Mucosa of rectum (tissue), 2 donors: Measurements from ENCODE around the gene TEC.

Experiments used
- H3K27ac ChIP-seq, 2 donors: one replicate each; pipeline ENCODE4 v1.7.0; 2013; ENCODE audit warnings: inconsistent platforms in 2 of 2, low read depth in 2 of 2, low read length in 2 of 2
- H3K27me3 ChIP-seq, 2 donors: one replicate each; pipeline ENCODE4 v1.7.0; 2013; ENCODE audit warnings: low read length in 2 of 2; ENCODE audit not compliant: control insufficient read depth in 2 of 2, insufficient read depth in 2 of 2
- H3K36me3 ChIP-seq, 2 donors: one replicate each; pipeline ENCODE4 v1.7.0; 2013; ENCODE audit warnings: low read length in 2 of 2; ENCODE audit not compliant: control insufficient read depth in 2 of 2, insufficient read depth in 2 of 2
- H3K4me1 ChIP-seq, 2 donors: one replicate each; pipeline ENCODE4 v1.7.0; 2013; ENCODE audit warnings: low read length in 2 of 2, mild to moderate bottlenecking in 1 of 2; ENCODE audit not compliant: control insufficient read depth in 2 of 2, insufficient read depth in 2 of 2
- H3K4me3 ChIP-seq, 2 donors: one replicate each; pipeline ENCODE4 v1.7.0; 2013; ENCODE audit warnings: low read length in 2 of 2
- H3K9ac ChIP-seq, 2 donors: one replicate each; pipeline ENCODE4 v1.7.0; 2013; ENCODE audit warnings: low read length in 2 of 2, low read depth in 1 of 2, mild to moderate bottlenecking in 1 of 2
- H3K9me3 ChIP-seq, 2 donors: one replicate each; pipeline ENCODE4 v1.7.0; 2013; ENCODE audit warnings: low read length in 2 of 2; ENCODE audit not compliant: control insufficient read depth in 2 of 2
- donor health status: healthy.
- donor health status: Normal muscosa, but diverticular disease.

TEC gene

DNA sequence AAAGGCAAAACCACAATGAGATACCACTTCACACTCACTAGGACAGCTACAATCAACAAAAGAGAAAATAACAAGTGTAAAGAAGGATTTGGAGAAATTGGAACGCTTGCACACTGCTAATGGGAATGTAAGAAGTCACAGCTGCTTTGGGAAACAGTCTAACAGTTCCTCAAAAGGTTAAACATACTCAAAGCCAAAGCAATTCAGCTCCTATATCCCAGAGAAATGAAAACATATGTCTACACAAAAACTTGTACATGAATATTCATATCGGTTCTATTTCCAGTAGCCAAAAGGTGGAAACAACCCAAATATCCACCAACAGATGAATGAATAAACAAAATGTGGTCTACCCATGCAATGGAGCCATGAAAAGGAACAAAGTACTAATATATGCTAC, 64.0 kb downstream of the TEC start:
- no peak overlapping the region for H3K4me3 ChIP-seq
- no peak overlapping the region for H3K9ac ChIP-seq
- H3K9me3 ChIP-seq = no peaks in the 10 kb centered on the region
- no peaks in the 10 kb centered on the region for H3K4me1 ChIP-seq
- H3K36me3 ChIP-seq = no peaks in the 10 kb centered on the region
- H3K27me3 ChIP-seq = no peaks in the 10 kb centered on the region
- H3K27ac ChIP-seq = no peak overlapping the region

DNA sequence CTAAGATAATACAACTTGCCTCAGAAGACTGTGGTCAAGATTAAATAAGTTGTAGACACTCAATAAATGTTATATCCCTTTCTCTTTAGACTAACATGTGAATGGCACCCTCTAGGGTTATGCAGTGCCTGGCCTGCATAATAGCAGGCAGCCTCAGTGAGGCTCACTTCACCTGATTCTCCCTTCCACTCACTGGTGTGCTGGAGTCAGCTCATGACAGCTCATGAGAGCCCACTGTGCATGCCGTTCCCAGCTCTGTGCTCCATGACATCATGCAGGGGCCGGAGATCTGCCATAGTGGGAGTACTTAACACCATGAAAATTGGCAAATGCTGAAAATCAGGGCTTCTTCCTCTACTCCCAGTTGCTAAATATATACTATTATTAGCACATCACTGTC, 64.5 kb downstream of the TEC start:
- Histone ChIP-seq H3K4me3 (no peak overlapping the region), H3K4me1 (no peaks in the 10 kb centered on the region), H3K9me3 (no peaks in the 10 kb centered on the region), H3K36me3 (no peaks in the 10 kb centered on the region), H3K9ac (no peak overlapping the region), H3K27ac (no peak overlapping the region), H3K27me3 (no peaks in the 10 kb centered on the region)

DNA sequence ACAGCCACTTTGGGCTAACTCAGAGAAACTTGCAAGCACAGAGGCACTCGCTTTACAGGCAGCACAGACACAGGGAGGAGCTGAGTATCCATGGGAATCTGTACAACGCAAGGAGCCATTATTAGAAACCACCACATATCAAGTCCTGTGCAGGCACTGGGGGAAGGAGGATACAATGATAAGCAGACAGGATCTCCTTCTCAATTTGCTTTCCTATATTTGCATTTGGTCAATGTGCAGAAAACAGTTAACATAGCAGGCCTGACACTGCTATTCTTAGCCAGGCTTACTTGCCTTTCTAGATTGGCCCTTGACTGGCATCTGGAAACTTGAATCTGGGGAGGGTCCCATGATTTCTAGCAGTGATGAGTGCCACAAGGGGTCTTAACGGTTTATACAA, 65.8 kb downstream of the TEC start:
- Histone ChIP-seq H3K9ac (no peak overlapping the region), H3K36me3 (no peaks in the 10 kb centered on the region), H3K4me1 (no peaks in the 10 kb centered on the region), H3K9me3 (no peaks in the 10 kb centered on the region), H3K27me3 (no peaks in the 10 kb centered on the region), H3K4me3 (no peak overlapping the region), H3K27ac (peak overlapping the region in 1 of 2 donors; percentile 25)

DNA sequence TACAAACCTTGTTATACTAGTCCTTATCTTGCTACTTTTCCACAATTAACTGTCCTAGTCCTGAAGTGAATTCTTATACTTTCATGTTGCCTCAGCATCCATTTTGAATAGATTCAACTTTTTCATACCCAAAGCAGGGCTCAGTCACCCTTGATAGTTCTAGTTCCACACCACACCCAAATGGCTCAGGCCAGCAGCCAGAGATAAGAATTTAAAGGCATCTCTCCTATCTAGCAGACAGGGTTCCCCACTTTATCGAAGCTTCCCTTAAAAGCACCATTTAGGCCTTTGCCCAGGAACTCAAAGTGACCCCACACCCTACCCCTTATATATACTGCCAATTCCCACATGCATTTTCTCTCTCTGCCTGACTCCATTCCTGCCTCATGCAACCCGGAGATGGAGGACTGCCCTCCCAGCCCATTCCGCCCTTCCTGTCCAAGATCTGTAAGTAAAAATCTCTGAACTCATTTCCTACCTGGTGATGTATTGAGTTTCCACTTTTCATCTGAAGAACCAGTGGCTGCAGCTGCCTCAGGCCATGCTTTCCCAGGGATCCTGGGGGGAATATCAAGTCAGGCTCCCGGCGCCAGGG, 71.9 kb downstream of the TEC start:
- Histone ChIP-seq H3K9ac (no peak overlapping the region), H3K36me3 (no peaks in the 10 kb centered on the region), H3K27me3 (no peaks in the 10 kb centered on the region), H3K27ac (no peak overlapping the region), H3K9me3 (no peaks in the 10 kb centered on the region), H3K4me1 (no peaks in the 10 kb centered on the region), H3K4me3 (no peak overlapping the region)

DNA sequence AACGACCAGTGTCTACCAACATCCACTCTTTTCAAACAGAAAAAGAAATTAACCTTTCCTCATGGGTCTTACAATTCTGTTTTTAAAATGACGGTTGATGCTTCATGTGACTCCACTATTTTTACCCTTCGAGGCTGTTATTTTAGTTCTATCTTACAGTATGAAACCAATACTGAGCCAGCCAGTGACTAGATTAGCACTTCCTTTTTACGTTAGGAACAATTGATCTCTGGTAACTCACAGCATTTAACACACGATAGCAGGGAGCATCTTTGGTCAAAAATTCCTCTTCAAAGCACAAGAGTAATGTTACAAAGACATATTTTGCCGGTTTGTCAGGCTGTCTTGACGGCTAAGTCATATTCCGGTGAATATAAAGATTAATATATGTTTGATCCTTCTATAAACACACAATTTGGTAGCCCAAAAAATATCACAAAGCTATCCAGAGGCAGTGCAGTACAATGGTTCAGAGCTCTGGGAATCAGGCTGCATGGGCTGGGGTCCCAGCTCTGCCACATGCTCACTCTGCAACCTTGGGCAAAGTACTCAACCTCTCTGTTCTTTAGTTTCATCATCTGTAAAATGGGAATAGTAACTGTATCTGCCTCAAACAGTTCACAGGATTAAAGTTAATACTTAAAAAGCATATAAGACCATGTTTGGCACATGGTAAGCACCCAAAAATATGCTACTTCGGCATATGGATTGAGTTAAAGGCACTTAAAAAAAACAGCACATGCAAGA, 72.7 kb downstream of the TEC start:
- no peak overlapping the region for H3K4me3 ChIP-seq
- no peak overlapping the region for H3K27ac ChIP-seq
- no peaks in the 10 kb centered on the region for H3K9me3 ChIP-seq
- H3K9ac ChIP-seq = no peak overlapping the region
- no peaks in the 10 kb centered on the region for H3K27me3 ChIP-seq
- H3K36me3 ChIP-seq = no peaks in the 10 kb centered on the region
- H3K4me1 ChIP-seq = no peaks in the 10 kb centered on the region

DNA sequence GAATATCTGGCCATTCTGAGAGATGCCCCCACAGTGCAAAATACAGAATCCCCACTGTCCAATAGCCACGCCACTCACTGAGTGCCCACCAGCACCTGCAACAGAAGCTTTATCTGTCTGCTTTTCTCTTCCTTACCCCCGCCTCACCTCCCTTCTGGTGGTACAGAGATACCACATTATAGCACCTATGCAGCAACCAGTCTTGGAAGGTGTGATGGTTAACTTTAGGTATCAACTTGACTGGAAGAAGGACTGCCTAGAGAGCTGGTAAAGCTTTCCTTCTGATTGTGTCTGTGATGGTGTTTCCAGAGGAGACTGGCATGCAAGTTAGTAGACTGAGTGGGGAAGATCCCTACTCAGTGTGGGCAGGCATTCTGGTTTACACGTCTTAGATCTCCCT, 73.8 kb downstream of the TEC start:
- peak overlapping the region in 1 of 2 donors; percentile 49 for H3K27ac ChIP-seq
- H3K4me1 ChIP-seq = no peaks in the 10 kb centered on the region
- no peaks in the 10 kb centered on the region for H3K36me3 ChIP-seq
- no peaks in the 10 kb centered on the region for H3K9me3 ChIP-seq
- H3K9ac ChIP-seq = no peak overlapping the region
- no peaks in the 10 kb centered on the region for H3K27me3 ChIP-seq
- peak overlapping the region in 1 of 2 donors; percentile 39 for H3K4me3 ChIP-seq

DNA sequence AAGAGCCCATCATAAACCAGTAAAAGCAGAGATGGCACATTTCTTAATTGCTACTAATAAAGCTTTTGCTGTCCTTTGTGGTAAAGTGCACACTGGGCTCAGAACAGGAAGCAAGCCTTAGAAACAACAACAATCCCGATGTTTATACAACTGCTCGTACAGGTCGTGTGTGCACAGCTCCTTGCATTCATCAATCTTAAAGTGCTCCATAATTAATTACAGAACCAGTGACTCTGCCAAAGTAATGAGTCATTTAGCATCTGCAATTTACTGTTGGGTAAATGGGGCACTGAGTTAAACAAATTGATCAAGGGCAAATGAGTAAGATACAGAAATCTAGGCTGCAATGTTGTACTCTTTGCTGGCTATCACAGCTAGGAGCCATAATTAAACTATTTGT, 74.3 kb downstream of the TEC start:
- Histone ChIP-seq H3K9me3 (no peaks in the 10 kb centered on the region), H3K36me3 (no peaks in the 10 kb centered on the region), H3K27ac (peak overlapping the region in 1 of 2 donors; percentile 49), H3K9ac (no peak overlapping the region), H3K4me3 (peak overlapping the region in 1 of 2 donors; percentile 39), H3K27me3 (no peaks in the 10 kb centered on the region), H3K4me1 (no peaks in the 10 kb centered on the region)

DNA sequence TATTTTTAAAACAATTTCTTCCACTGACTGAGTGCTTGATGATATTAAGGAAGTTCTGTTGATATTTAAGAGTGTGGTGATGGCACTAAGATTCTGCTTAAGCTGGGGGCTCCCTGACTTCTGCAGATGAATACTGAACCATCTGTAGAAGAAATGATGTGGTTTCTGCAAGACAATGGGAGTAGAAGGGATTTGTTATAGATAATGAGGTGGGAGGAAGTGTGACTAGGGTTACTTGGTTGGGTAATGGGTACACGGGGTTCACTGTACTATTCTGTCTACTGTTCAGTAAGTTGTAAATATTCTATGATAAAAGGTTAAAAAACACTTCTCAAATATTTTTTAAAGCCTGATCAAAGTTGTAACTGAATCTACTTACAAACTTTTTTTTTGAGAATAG, 74.7 kb downstream of the TEC start:
- no peak overlapping the region for H3K9ac ChIP-seq
- peak overlapping the region in 1 of 2 donors; percentile 39 for H3K4me3 ChIP-seq
- no peaks in the 10 kb centered on the region for H3K27me3 ChIP-seq
- no peaks in the 10 kb centered on the region for H3K9me3 ChIP-seq
- H3K27ac ChIP-seq = peak overlapping the region in 1 of 2 donors; percentile 13
- H3K36me3 ChIP-seq = no peaks in the 10 kb centered on the region
- H3K4me1 ChIP-seq = no peaks in the 10 kb centered on the region

DNA sequence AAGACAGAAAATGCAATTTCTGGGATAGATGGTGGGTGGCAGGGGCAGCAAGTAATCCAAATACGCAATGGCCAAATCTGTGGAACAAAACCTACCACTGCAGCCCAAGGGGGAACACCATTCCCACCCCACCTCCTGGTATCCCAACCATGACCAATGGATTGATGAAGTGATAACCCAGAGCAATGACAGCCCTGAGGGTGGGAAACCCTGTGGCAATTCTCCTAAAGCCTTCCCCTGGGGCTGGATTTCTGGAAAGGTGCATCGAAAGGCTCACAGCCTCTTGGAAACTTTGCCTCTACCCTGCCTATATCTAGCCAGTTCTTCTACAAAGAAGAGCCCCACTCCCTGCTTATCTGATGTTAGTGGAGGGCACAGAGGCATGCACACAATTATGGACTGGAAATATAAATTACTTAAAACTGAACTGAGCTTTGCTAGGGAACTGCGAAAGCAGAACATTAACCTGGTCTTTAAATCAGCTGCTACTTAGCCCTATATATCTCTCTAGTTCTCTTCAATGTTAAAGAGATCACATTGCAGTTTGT, 75.6 kb downstream of the TEC start:
- no peak overlapping the region for H3K4me3 ChIP-seq
- H3K9ac ChIP-seq = no peak overlapping the region
- H3K27me3 ChIP-seq = no peaks in the 10 kb centered on the region

DNA sequence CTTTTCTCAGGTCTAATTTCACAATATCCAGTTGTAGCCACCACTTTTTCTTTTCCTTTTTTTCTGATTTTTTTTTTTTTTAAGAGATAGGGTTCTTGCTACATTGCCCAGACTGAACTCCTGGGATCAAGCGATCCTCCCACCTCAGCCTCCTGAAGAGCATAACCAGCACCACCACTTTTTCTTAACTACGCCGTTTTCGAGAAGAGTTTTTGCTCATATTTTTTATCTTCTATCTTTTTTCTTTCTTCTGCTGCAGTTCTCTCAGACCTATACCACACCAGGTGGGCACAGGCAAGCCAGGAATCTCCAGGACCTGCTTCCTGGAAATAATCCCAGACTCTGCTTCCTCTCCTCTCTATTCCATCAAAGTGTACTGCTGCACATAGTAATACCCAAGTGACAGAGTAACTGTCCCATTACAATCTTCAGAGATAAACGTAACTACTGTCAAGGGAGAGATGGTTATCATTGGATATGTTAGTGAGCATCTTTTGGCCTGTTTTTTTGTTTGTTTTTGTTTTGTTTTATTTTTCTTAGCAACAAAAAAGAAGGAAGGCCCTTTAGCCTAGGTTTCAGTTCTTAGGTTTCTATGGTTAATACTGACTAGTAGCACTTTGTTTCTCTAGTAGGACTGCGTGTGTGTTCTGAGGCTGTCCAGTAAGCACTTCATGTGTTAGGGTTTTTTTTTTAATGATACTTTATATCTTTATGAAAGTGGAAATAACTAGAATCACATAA, 76.4 kb downstream of the TEC start:
- Histone ChIP-seq H3K4me1 (no peaks in the 10 kb centered on the region), H3K9me3 (no peaks in the 10 kb centered on the region), H3K27ac (no peak overlapping the region), H3K4me3 (no peak overlapping the region), H3K9ac (no peak overlapping the region), H3K27me3 (no peaks in the 10 kb centered on the region), H3K36me3 (no peaks in the 10 kb centered on the region)

More for the DNA sequence above, 75.6 kb downstream of the TEC start:
- no peaks in the 10 kb centered on the region for H3K4me1 ChIP-seq
- peak overlapping the region in 1 of 2 donors; percentile 6 for H3K27ac ChIP-seq
- no peaks in the 10 kb centered on the region for H3K9me3 ChIP-seq
- H3K36me3 ChIP-seq = no peaks in the 10 kb centered on the region
